Panc1 (cell line): ENCODE measurements around the gene ADA.

Source experiments
- POLR2AphosphoS5 ChIP-seq: IDR thresholded peaks from 2 replicates; pipeline ENCODE4 v1.6.1; 2012; ENCODE audit warnings: mild to moderate bottlenecking, low read depth, low read length, moderate library complexity
- TCF7L2 ChIP-seq: IDR thresholded peaks from 2 replicates; pipeline ENCODE4 v1.6.1; 2011; ENCODE audit warnings: mild to moderate bottlenecking, low read depth, low read length, inconsistent platforms
- TF ChIP-seq, protein P1 (sequence below): fragments of 450-650 bp; IDR thresholded peaks from 2 replicates; pipeline ENCODE4 v1.5.1; 2017; ENCODE audit warnings: mild to moderate bottlenecking

DNA sequence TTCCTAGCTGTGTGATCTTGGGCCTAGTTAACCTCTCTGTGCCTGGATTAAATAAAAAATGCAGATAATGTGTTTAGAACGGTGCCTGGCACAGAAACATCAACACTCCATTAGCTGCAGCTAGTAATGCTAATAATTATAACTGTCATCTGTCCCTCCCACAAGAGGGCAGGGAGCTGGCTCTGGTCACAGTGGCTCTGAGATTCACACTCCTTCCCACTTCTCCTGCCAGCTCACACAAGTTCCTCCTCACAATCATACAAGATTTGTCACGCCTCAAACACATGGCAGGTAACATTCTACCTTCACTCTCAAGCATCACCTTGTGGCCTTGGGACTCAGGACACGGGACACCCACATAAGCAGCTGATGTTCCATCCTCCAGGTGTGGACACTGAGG, 2.4 kb downstream of the ADA start:
- TF ChIP-seq, protein P1, sequence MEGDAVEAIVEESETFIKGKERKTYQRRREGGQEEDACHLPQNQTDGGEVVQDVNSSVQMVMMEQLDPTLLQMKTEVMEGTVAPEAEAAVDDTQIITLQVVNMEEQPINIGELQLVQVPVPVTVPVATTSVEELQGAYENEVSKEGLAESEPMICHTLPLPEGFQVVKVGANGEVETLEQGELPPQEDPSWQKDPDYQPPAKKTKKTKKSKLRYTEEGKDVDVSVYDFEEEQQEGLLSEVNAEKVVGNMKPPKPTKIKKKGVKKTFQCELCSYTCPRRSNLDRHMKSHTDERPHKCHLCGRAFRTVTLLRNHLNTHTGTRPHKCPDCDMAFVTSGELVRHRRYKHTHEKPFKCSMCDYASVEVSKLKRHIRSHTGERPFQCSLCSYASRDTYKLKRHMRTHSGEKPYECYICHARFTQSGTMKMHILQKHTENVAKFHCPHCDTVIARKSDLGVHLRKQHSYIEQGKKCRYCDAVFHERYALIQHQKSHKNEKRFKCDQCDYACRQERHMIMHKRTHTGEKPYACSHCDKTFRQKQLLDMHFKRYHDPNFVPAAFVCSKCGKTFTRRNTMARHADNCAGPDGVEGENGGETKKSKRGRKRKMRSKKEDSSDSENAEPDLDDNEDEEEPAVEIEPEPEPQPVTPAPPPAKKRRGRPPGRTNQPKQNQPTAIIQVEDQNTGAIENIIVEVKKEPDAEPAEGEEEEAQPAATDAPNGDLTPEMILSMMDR = no peak
- TF ChIP-seq TCF7L2 (no peak), POLR2AphosphoS5 (no peak)
